NT2/D1 (cell line): ENCODE measurements around the gene MIPOL1.
"Not testable (repeated sequence)": the region's sequence is repeated elsewhere in the genome, so short reads cannot be mapped to it uniquely, and the experiment has no call there.

ENCODE experiments used
- DNase-seq: peaks from one replicate; pipeline ENCODE4 v3.0.0-alpha.2; 2011; ENCODE audit warnings: low read depth, low spot score
- H3K27me3 ChIP-seq: 2 replicates; pipeline ENCODE4 v1.6.0; 2011; ENCODE audit warnings: mild to moderate bottlenecking; ENCODE audit not compliant: insufficient read length, insufficient read depth
- H3K36me3 ChIP-seq: 2 replicates; pipeline ENCODE4 v1.6.1; 2011; ENCODE audit warnings: mild to moderate bottlenecking, low read length, mixed read lengths; ENCODE audit not compliant: insufficient read depth, insufficient read length
- H3K4me1 ChIP-seq: 2 replicates; pipeline ENCODE4 v1.5.1; 2011; ENCODE audit not compliant: insufficient read depth, insufficient read length
- H3K4me3 ChIP-seq: 2 replicates; pipeline ENCODE4 v1.5.1; 2011; ENCODE audit warnings: low read depth; ENCODE audit not compliant: insufficient read length
- H3K9ac ChIP-seq: 2 replicates; pipeline ENCODE4 v1.6.0; 2011; ENCODE audit warnings: low read depth; ENCODE audit not compliant: insufficient read length
- H3K9me3 ChIP-seq: 2 replicates; pipeline ENCODE4 v1.5.1; 2011; ENCODE audit warnings: mild to moderate bottlenecking, low read length; ENCODE audit not compliant: insufficient read depth
- SUZ12 ChIP-seq: IDR thresholded peaks from 2 replicates; pipeline ENCODE4 v1.6.1; 2011; ENCODE audit not compliant: insufficient read length, insufficient read depth; ENCODE audit errors: extremely low read depth
- YY1 ChIP-seq: IDR thresholded peaks from 2 replicates; pipeline ENCODE4 v1.6.1; 2011; ENCODE audit not compliant: insufficient read length, insufficient read depth
- ZNF274 ChIP-seq: IDR thresholded peaks from 2 replicates; pipeline ENCODE4 v1.6.1; 2011; ENCODE audit warnings: mild to moderate bottlenecking, low read depth, low read length

Gene MIPOL1

GRCh38 chr14:37546621-37547447, 349.1 kb downstream of the MIPOL1 start:
- TF ChIP-seq YY1 (no peak), SUZ12 (no peak), ZNF274 (no peak)
- H3K27me3 ChIP-seq, result no peaks in the 10 kb centered on the region
- no peak for DNase-seq
- H3K4me3 ChIP-seq, result no peak overlapping the region
- H3K9me3 ChIP-seq, result no peaks in the 10 kb centered on the region
- H3K4me1 ChIP-seq, result no peaks in the 10 kb centered on the region
- H3K9ac ChIP-seq, result no peak overlapping the region
- no peaks in the 10 kb centered on the region for H3K36me3 ChIP-seq

- Histone ChIP-seq H3K9ac (no peak overlapping the region), H3K4me3 (no peak overlapping the region), H3K4me1 (no peaks in the 10 kb centered on the region), H3K27me3 (no peaks in the 10 kb centered on the region), H3K9me3 (no peaks in the 10 kb centered on the region), H3K36me3 (no peaks in the 10 kb centered on the region)
- DNase-seq, result no peak
- TF ChIP-seq ZNF274 (no peak), YY1 (no peak), SUZ12 (no peak)
Observed at GRCh38 chr14:37550511-37550910, 352.8 kb downstream of the MIPOL1 start.

GRCh38 chr14:37551119-37551518, 353.4 kb downstream of the MIPOL1 start:
- H3K9ac ChIP-seq, result no peak overlapping the region
- H3K4me3 ChIP-seq, result no peak overlapping the region
- TF ChIP-seq SUZ12 (no peak), ZNF274 (no peak), YY1 (no peak)
- no peaks in the 10 kb centered on the region for H3K9me3 ChIP-seq
- H3K36me3 ChIP-seq, result no peaks in the 10 kb centered on the region
- no peak for DNase-seq
- H3K27me3 ChIP-seq, result no peaks in the 10 kb centered on the region
- H3K4me1 ChIP-seq, result no peaks in the 10 kb centered on the region

DNA sequence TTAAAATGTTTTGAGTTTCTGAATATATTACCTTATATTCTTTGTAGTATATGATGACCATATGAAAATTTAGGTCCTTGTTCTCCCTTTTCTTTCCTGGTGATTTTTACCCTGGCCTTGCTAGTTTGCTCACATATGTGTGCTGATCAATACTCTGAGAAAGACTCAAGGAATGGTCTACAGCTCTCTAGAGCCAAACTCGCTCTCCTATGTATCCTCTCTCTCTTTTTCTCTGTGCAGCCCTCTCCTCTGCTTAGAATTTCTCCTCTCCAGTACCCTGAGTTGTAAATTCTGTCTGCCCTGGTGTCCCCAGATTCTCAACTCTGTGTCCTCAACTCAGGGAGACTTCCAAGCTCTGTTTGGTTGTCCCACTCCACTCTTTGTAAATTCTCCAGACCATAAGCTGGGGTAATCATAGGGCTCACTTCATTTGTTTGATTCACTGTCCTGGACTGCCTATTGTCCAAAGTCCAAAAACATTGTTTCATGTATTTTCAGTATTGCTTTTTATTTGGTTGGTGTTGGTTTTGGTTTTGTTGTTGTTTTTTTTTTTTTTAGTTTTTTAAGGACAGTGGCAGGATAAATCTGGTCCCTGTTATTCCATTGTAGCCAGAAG, 356.3 kb downstream of the MIPOL1 start:
- Histone ChIP-seq H3K27me3 (no peaks in the 10 kb centered on the region), H3K9me3 (0 out of 2 replicates have a peak, but pooled peaks cover 6% of the 10 kb centered on the region), H3K9ac (no peak overlapping the region), H3K4me1 (no peaks in the 10 kb centered on the region), H3K4me3 (no peak overlapping the region), H3K36me3 (no peaks in the 10 kb centered on the region)
- TF ChIP-seq SUZ12 (no peak), YY1 (no peak), ZNF274 (no peak)
- DNase-seq, result no peak

- not testable (repeated sequence) for H3K4me1 ChIP-seq, H3K4me3 ChIP-seq, H3K9ac ChIP-seq, H3K27me3 ChIP-seq, DNase-seq, H3K9me3 ChIP-seq, H3K36me3 ChIP-seq
Observed at GRCh38 chr14:37555596-37555995, 357.9 kb downstream of the MIPOL1 start.

DNA sequence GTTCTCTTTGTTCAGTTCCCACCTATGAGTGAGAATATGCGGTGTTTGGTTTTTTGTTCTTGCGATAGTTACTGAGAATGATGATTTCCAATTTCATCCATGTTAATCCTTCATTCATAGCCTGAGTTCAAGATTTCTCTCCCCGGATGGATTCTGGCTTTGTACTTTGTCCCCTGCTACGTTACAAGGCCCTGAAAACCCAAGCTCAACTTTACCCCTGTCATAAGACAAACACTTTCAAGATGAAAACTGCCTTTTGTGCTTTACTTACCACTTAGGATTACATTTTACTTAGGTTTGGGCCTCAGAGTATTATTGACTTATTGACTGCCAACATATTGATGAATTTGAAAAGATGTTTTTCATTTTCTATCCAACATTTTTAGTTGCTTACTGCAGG, 361.0 kb downstream of the MIPOL1 start:
- TF ChIP-seq ZNF274 (no peak), SUZ12 (no peak), YY1 (no peak)
- H3K27me3 ChIP-seq, result no peaks in the 10 kb centered on the region

DNA sequence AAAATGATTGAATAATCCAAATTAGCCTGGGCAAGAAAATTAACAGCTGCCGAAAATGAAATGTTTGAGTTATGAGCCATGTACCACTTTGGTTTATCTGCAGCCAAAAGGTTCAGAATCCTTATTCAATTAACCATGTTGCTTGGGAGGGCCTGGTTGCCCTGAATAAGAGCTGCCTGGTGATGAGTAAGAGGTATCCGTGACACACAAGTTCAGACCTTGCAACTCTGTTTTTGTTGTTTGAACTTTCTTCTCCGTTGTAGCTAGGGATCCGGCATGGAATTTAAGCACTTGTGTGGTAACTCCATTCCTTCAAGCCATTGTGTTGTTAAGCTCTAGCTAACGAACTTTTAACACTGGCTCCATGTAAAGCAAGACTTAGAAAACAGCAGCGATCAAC, 361.6 kb downstream of the MIPOL1 start:
- 0 out of 2 replicates have a peak, but pooled peaks cover 6% of the 10 kb centered on the region for H3K9me3 ChIP-seq
- H3K4me1 ChIP-seq, result no peaks in the 10 kb centered on the region
- H3K9ac ChIP-seq, result no peak overlapping the region
- TF ChIP-seq SUZ12, result no peak
- no peaks in the 10 kb centered on the region for H3K36me3 ChIP-seq
- H3K4me3 ChIP-seq, result no peak overlapping the region
- no peak for DNase-seq
- H3K27me3 ChIP-seq, result no peaks in the 10 kb centered on the region

More for the DNA sequence above, 361.0 kb downstream of the MIPOL1 start:
- no peaks in the 10 kb centered on the region for H3K36me3 ChIP-seq
- DNase-seq, result no peak
- no peaks in the 10 kb centered on the region for H3K4me1 ChIP-seq
- 0 out of 2 replicates have a peak, but pooled peaks cover 6% of the 10 kb centered on the region for H3K9me3 ChIP-seq
- H3K4me3 ChIP-seq, result no peak overlapping the region
- no peak overlapping the region for H3K9ac ChIP-seq
